ENCODE data around the gene PTPRD.
A peak's percentile ranks its signal among the peaks of the same experiment; 100 is the strongest.

PTPRD gene

DNA sequence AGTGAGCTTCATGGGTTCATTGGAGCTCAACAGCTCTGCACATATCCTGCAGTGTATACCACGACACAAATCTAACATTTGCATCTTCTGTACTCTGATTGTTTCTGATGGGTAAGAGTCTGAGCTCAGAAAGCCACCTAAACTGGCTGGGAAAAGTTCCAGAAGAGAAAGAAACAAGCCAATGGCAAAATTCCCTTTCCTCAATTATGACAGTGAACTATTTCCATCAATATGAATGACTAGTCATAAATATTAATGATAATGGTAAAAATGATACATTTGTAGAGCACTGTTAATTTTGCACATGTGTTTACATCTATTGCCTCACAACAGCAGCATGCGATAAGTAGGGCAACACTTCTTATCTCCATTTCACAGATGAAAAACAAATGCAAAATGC, 1711.7 kb downstream of the PTPRD start:
- H3K79me1 ChIP-seq (ENCODE audit: low read length): no peaks in the 10 kb centered on the region
- H3K4ac ChIP-seq (ENCODE audit: low read depth, low read length): no peak overlapping the region
- no peak overlapping the region for H4K8ac ChIP-seq (ENCODE audit: low read depth, low read length)
- H2BK5ac ChIP-seq (ENCODE audit: low read depth, low read length, poor library complexity): no peak overlapping the region
- H3K4me3 ChIP-seq (ENCODE audit: low read depth, low read length): no peak overlapping the region
- no peak overlapping the region for H3K23ac ChIP-seq (ENCODE audit: low read length)
- H3K36me3 ChIP-seq (ENCODE audit: control insufficient read depth in 1 of 2, insufficient read depth in 2 of 2, low read length in 2 of 2): no peaks in the 10 kb centered on the region
- H3K27me3 ChIP-seq (ENCODE audit: insufficient read depth, low read length): no peaks in the 10 kb centered on the region
- H3K18ac ChIP-seq (ENCODE audit: low read length): no peak overlapping the region
- H3K27ac ChIP-seq (ENCODE audit: low read depth, low read length): no peak overlapping the region
- no peak overlapping the region for H3K9ac ChIP-seq (ENCODE audit: low read length)
- no peak overlapping the region for H2AFZ ChIP-seq (ENCODE audit: insufficient read depth, low read length, poor library complexity)
- no peaks in the 10 kb centered on the region for H3K4me1 ChIP-seq (ENCODE audit: control insufficient read depth in 1 of 2, insufficient read depth in 2 of 2, low read length in 2 of 2)
- H2BK12ac ChIP-seq (ENCODE audit: low read length): no peak overlapping the region
- H3K4me2 ChIP-seq (ENCODE audit: low read length): no peak overlapping the region
- no peak overlapping the region for H3K14ac ChIP-seq (ENCODE audit: low read length)
- WGBS (ENCODE audit: extremely low coverage, insufficient coverage, insufficient read length): no CpG with 5 or more reads among the region's 2 CpGs
- H3K79me2 ChIP-seq (ENCODE audit: control insufficient read depth, insufficient read depth, low read length, poor library complexity): no peaks in the 10 kb centered on the region
- no peak for DNase-seq
- no peak overlapping the region for H4K91ac ChIP-seq (ENCODE audit: low read depth, low read length)
- H2AK5ac ChIP-seq (ENCODE audit: low read length): no peak overlapping the region
- no peak overlapping the region for H4K12ac ChIP-seq (ENCODE audit: low read depth, low read length)
- no peak overlapping the region for H2BK120ac ChIP-seq (ENCODE audit: insufficient read depth, low read length, poor library complexity)
- H3K9me3 ChIP-seq (ENCODE audit: insufficient read depth, low read depth, low read length): no peaks in the 10 kb centered on the region

DNA sequence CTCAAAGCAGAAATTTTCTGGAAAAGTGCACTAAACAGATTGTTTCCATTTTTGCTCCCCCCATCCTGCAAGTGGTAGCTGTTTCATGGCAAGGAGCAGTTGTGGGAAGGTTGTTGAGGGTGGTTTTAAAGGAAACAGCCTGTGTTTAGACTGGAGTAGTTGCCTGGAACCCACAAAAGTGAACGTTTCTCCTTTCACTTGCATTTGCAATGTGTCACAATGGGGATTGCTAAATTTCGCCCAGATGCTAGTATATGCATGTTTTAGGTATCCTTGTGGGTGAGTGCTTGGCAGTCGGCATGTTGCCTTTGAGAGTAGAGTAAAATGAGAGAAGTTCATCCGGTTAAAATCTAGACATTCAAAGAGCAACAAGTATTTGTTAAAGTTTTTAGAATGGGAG, 1713.3 kb downstream of the PTPRD start:
- Histone ChIP-seq H3K79me1 (ENCODE audit: low read length) (no peaks in the 10 kb centered on the region), H3K36me3 (ENCODE audit: control insufficient read depth in 1 of 2, insufficient read depth in 2 of 2, low read length in 2 of 2) (no peaks in the 10 kb centered on the region), H4K8ac (ENCODE audit: low read depth, low read length) (no peak overlapping the region), H3K23ac (ENCODE audit: low read length) (no peak overlapping the region), H2AK5ac (ENCODE audit: low read length) (no peak overlapping the region), H3K4ac (ENCODE audit: low read depth, low read length) (no peak overlapping the region), H2BK120ac (ENCODE audit: insufficient read depth, low read length, poor library complexity) (no peak overlapping the region), H3K9me3 (ENCODE audit: insufficient read depth, low read depth, low read length) (no peaks in the 10 kb centered on the region), H3K18ac (ENCODE audit: low read length) (no peak overlapping the region), H3K4me3 (ENCODE audit: low read depth, low read length) (no peak overlapping the region), H3K9ac (ENCODE audit: low read length) (no peak overlapping the region), H2AFZ (ENCODE audit: insufficient read depth, low read length, poor library complexity) (no peak overlapping the region), H3K4me2 (ENCODE audit: low read length) (no peak overlapping the region), H2BK5ac (ENCODE audit: low read depth, low read length, poor library complexity) (no peak overlapping the region), H3K27ac (ENCODE audit: low read depth, low read length) (no peak overlapping the region), H4K91ac (ENCODE audit: low read depth, low read length) (no peak overlapping the region), H3K27me3 (ENCODE audit: insufficient read depth, low read length) (no peaks in the 10 kb centered on the region), H2BK12ac (ENCODE audit: low read length) (no peak overlapping the region), H4K12ac (ENCODE audit: low read depth, low read length) (no peak overlapping the region), H3K79me2 (ENCODE audit: control insufficient read depth, insufficient read depth, low read length, poor library complexity) (no peaks in the 10 kb centered on the region), H3K14ac (ENCODE audit: low read length) (no peak overlapping the region), H3K4me1 (ENCODE audit: control insufficient read depth in 1 of 2, insufficient read depth in 2 of 2, low read length in 2 of 2) (no peaks in the 10 kb centered on the region)
- WGBS (ENCODE audit: extremely low coverage, insufficient coverage, insufficient read length): no CpG with 5 or more reads among the region's 4 CpGs
- no peak for DNase-seq

DNA sequence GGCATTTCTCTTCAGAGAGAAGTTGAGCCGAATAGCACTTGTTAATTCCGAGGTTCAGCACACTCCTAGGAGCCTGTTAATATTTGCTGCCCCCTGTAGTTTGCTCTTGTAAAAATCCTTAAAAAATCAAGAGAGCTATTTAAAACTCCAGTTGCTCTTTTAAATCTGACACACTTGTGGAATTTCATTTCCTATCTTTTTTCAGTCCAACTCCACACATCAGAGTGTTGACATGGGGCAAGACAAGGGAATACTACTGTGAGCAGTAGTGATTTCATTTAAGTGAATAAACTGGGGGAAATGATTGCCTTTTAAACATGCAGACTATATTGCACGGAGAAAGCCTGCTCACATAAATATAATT, 1717.0 kb downstream of the PTPRD start:
- no peak overlapping the region for H3K23ac ChIP-seq (ENCODE audit: low read length)
- no peak overlapping the region for H3K14ac ChIP-seq (ENCODE audit: low read length)
- no peaks in the 10 kb centered on the region for H3K4me1 ChIP-seq (ENCODE audit: control insufficient read depth in 1 of 2, insufficient read depth in 2 of 2, low read length in 2 of 2)
- no peak overlapping the region for H3K4me2 ChIP-seq (ENCODE audit: low read length)
- H3K4me3 ChIP-seq (ENCODE audit: low read depth, low read length): no peak overlapping the region
- no peak overlapping the region for H4K91ac ChIP-seq (ENCODE audit: low read depth, low read length)
- H3K9me3 ChIP-seq (ENCODE audit: insufficient read depth, low read depth, low read length): no peaks in the 10 kb centered on the region
- no peak overlapping the region for H4K12ac ChIP-seq (ENCODE audit: low read depth, low read length)
- no peak overlapping the region for H3K9ac ChIP-seq (ENCODE audit: low read length)
- no peaks in the 10 kb centered on the region for H3K79me2 ChIP-seq (ENCODE audit: control insufficient read depth, insufficient read depth, low read length, poor library complexity)
- H3K4ac ChIP-seq (ENCODE audit: low read depth, low read length): no peak overlapping the region
- no peak overlapping the region for H2BK120ac ChIP-seq (ENCODE audit: insufficient read depth, low read length, poor library complexity)
- H2AK5ac ChIP-seq (ENCODE audit: low read length): no peak overlapping the region
- H3K79me1 ChIP-seq (ENCODE audit: low read length): no peaks in the 10 kb centered on the region
- DNase-seq: peak in 1 of 2 donors; percentile 53
- no peaks in the 10 kb centered on the region for H3K27me3 ChIP-seq (ENCODE audit: insufficient read depth, low read length)
- no peak overlapping the region for H3K18ac ChIP-seq (ENCODE audit: low read length)
- no peak overlapping the region for H4K8ac ChIP-seq (ENCODE audit: low read depth, low read length)
- no peaks in the 10 kb centered on the region for H3K36me3 ChIP-seq (ENCODE audit: control insufficient read depth in 1 of 2, insufficient read depth in 2 of 2, low read length in 2 of 2)
- no peak overlapping the region for H2BK5ac ChIP-seq (ENCODE audit: low read depth, low read length, poor library complexity)
- no peak overlapping the region for H2BK12ac ChIP-seq (ENCODE audit: low read length)
- H2AFZ ChIP-seq (ENCODE audit: insufficient read depth, low read length, poor library complexity): no peak overlapping the region
- H3K27ac ChIP-seq (ENCODE audit: low read depth, low read length): no peak overlapping the region
- no CpG with 5 or more reads among the region's 3 CpGs for WGBS (ENCODE audit: extremely low coverage, insufficient coverage, insufficient read length)

DNA sequence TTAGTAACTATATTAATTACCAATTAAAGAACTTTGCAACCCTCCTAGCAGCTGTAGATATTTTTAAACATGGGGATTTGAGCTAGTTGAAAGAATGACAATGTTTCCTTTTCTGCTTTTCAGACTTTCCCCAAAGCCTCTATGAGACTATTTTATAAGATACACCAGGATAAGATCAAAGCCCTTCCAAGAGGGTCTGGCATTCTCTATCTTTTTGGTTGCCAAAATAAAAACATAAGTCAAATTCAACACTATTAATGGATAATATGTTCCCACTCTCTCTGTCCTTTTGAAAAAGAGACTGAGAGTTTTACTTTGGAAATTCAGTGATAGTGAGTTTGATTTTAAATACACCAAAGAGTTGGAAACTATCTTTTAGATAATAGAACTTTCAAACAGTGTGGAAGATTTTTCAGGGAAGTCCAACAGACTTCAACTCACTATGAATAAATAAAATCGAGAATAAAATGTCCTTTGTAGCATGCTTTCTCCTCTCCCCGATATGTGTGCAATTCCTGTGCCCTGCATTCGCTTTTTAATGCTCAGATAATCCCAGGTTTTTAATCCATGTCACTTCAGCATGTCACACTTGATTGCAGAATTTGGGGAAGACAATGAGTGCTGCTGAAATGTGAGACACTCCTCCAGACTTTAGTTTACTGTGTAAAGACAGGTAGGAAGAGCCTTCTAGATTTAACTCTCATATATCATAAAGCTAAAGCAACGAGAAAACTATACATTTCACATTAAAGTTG, 1717.5 kb downstream of the PTPRD start:
- no peak overlapping the region for H3K4me2 ChIP-seq (ENCODE audit: low read length)
- H2BK120ac ChIP-seq (ENCODE audit: insufficient read depth, low read length, poor library complexity): no peak overlapping the region
- no peak overlapping the region for H4K91ac ChIP-seq (ENCODE audit: low read depth, low read length)
- no peak for DNase-seq
- no peaks in the 10 kb centered on the region for H3K79me2 ChIP-seq (ENCODE audit: control insufficient read depth, insufficient read depth, low read length, poor library complexity)
- H3K4me3 ChIP-seq (ENCODE audit: low read depth, low read length): no peak overlapping the region
- H2BK5ac ChIP-seq (ENCODE audit: low read depth, low read length, poor library complexity): no peak overlapping the region
- no peaks in the 10 kb centered on the region for H3K36me3 ChIP-seq (ENCODE audit: control insufficient read depth in 1 of 2, insufficient read depth in 2 of 2, low read length in 2 of 2)
- no peak overlapping the region for H4K8ac ChIP-seq (ENCODE audit: low read depth, low read length)
- no peak overlapping the region for H4K12ac ChIP-seq (ENCODE audit: low read depth, low read length)
- no peak overlapping the region for H2AFZ ChIP-seq (ENCODE audit: insufficient read depth, low read length, poor library complexity)
- H2BK12ac ChIP-seq (ENCODE audit: low read length): no peak overlapping the region
- H3K14ac ChIP-seq (ENCODE audit: low read length): no peak overlapping the region
- no CpG with 5 or more reads among the region's 4 CpGs for WGBS (ENCODE audit: extremely low coverage, insufficient coverage, insufficient read length)
- no peaks in the 10 kb centered on the region for H3K79me1 ChIP-seq (ENCODE audit: low read length)
- H2AK5ac ChIP-seq (ENCODE audit: low read length): no peak overlapping the region
- no peaks in the 10 kb centered on the region for H3K9me3 ChIP-seq (ENCODE audit: insufficient read depth, low read depth, low read length)
- H3K27me3 ChIP-seq (ENCODE audit: insufficient read depth, low read length): no peaks in the 10 kb centered on the region
- H3K4ac ChIP-seq (ENCODE audit: low read depth, low read length): no peak overlapping the region
- no peak overlapping the region for H3K23ac ChIP-seq (ENCODE audit: low read length)
- no peak overlapping the region for H3K27ac ChIP-seq (ENCODE audit: low read depth, low read length)
- H3K9ac ChIP-seq (ENCODE audit: low read length): no peak overlapping the region
- H3K4me1 ChIP-seq (ENCODE audit: control insufficient read depth in 1 of 2, insufficient read depth in 2 of 2, low read length in 2 of 2): no peaks in the 10 kb centered on the region
- no peak overlapping the region for H3K18ac ChIP-seq (ENCODE audit: low read length)
